ENCODE measurements around the gene LCP2.

- TF ChIP-seq ZC3H10 (CRISPR knock-in tag; IDR thresholded peaks at IDR 0.05): no peak
- no peak for TF ChIP-seq CREB5 (CRISPR knock-in tag; IDR thresholded peaks at IDR 0.05; ENCODE audit: low read depth)
- TF ChIP-seq ESRRG (CRISPR knock-in tag; IDR thresholded peaks at IDR 0.05): no peak
- TF ChIP-seq SNAI2 (CRISPR knock-in tag; IDR thresholded peaks at IDR 0.05): no peak
- TF ChIP-seq CSRNP3 (CRISPR knock-in tag; IDR thresholded peaks at IDR 0.05): no peak
- no peak for TF ChIP-seq ZNF565 (CRISPR knock-in tag; conservative IDR thresholded peaks at IDR 0.05; ENCODE audit: low read depth)
- TF ChIP-seq ZFP30 (CRISPR knock-in tag; IDR thresholded peaks at IDR 0.05): no peak
- TF ChIP-seq ZFP3 (CRISPR knock-in tag; IDR thresholded peaks at IDR 0.05): no peak
- TF ChIP-seq PATZ1 (CRISPR knock-in tag; IDR thresholded peaks at IDR 0.05; ENCODE audit: borderline replicate concordance): no peak
- no peak for TF ChIP-seq ISL1 (CRISPR knock-in tag; IDR thresholded peaks at IDR 0.05)
- TF ChIP-seq ARNTL (CRISPR knock-in tag; IDR thresholded peaks at IDR 0.05; ENCODE audit: borderline replicate concordance, low read depth): no peak
- TF ChIP-seq PPARA (CRISPR knock-in tag; IDR thresholded peaks at IDR 0.05; ENCODE audit: borderline replicate concordance): no peak
Observed at GRCh38 chr5:170314541-170315095, 17.0 kb upstream of the LCP2 start.

Measured in SK-N-SH treated with all-trans-retinoic acid at 6 μM for 48 hours (cell line).